MCF 10A (cell line): ENCODE data around the gene RABEPK. TPM values are rescaled to one million over a fixed set of nuclear protein-coding genes. Genes with fewer than 3 reads are reported as not detected.
A peak's percentile ranks its signal among the peaks of the same experiment; 100 is the strongest.
"Not testable (repeated sequence)": the region's sequence is repeated elsewhere in the genome, so short reads cannot be mapped to it uniquely, and the experiment has no call there.

ENCODE experiments used
- BruUV-seq: library from RNA; stranded (reverse); fragments of 400-500 nt; replicated peaks from 2 replicates; lab custom pipeline; 2021; lab: Mats Ljungman, UMichigan
- CTCF ChIA-PET: fragments of 300-600 bp; sonication (Branson Sonifier 250); formaldehyde crosslinking; extraction: SDS; loops from one replicate; lab custom pipeline; 2021; ENCODE audit warnings: antibody characterized with exemption, inconsistent platforms; lab: Yijun Ruan, JAX
- POLR2A ChIA-PET: fragments of 300-600, 350-650 bp; sonication (Branson Sonifier 250); formaldehyde crosslinking; extraction: SDS; loops from one replicate; lab custom pipeline; 2020; ENCODE audit warnings: antibody characterized with exemption, inconsistent platforms; lab: Yijun Ruan, JAX
- DNase-seq: peaks from one replicate; pipeline ENCODE4 v3.0.0-alpha.2; 2018; ENCODE audit not compliant: unreplicated experiment
- H3K27ac Mint-ChIP-seq: one replicate; pipeline ENCODE4 v1.8.0; 2022; ENCODE audit warnings: mild to moderate bottlenecking, low read depth, mixed read lengths; ENCODE audit not compliant: unreplicated experiment
- H3K27me3 Mint-ChIP-seq: one replicate; pipeline ENCODE4 v1.8.0; 2022; ENCODE audit warnings: mixed read lengths; ENCODE audit not compliant: insufficient read depth, unreplicated experiment
- H3K36me3 Mint-ChIP-seq: one replicate; pipeline ENCODE4 v1.8.0; 2022; ENCODE audit warnings: mild to moderate bottlenecking, moderate library complexity, mixed read lengths; ENCODE audit not compliant: insufficient read depth, unreplicated experiment
- H3K4me1 Mint-ChIP-seq: one replicate; pipeline ENCODE4 v1.8.0; 2022; ENCODE audit warnings: mixed read lengths; ENCODE audit not compliant: insufficient read depth, unreplicated experiment
- H3K4me3 Mint-ChIP-seq: one replicate; pipeline ENCODE4 v1.8.0; 2022; ENCODE audit warnings: mild to moderate bottlenecking, moderate library complexity, mixed read lengths; ENCODE audit not compliant: unreplicated experiment
- H3K9me3 Mint-ChIP-seq: one replicate; pipeline ENCODE4 v1.8.0; 2022; ENCODE audit warnings: mixed read lengths; ENCODE audit not compliant: unreplicated experiment
- CTCF ChIP-seq: fragments of 200-600 bp; IDR thresholded peaks from one replicate; pipeline ENCODE4 v1.8.0; 2022; ENCODE audit warnings: antibody characterized with exemption, mild to moderate bottlenecking; ENCODE audit not compliant: unreplicated experiment
- intact Hi-C: fragments of 100-400 bp; cut with micrococcal nuclease; formaldehyde crosslinking; loops from 2 replicates; pipeline ENCODE4 v1.14.1; 2022
- total RNA-seq: library from RNA; stranded (reverse); gene quantifications from 2 replicates; pipeline ENCODE4 v1.2.3, GENCODE V29; 2022

RABEPK gene
- total RNA-seq, 1 experiment from 2014 or later: 37.2 TPM

GRCh38 chr9:125183561-125183960 is 16.8 kb upstream of the RABEPK start:
- peaks cover 20% of the 10 kb centered on the region for H3K4me1 Mint-ChIP-seq
- POLR2A ChIA-PET: interaction anchor here (0.7 kb wide), 1 partner anchor 26 kb away, joined by 3 read pairs; no protein-coding TSS in a partner anchor
- no peaks in the 10 kb centered on the region for H3K27me3 Mint-ChIP-seq
- H3K27ac Mint-ChIP-seq: no peak overlapping the region
- no peak for DNase-seq
- no peak for TF ChIP-seq CTCF
- peaks cover 24% of the 10 kb centered on the region for H3K36me3 Mint-ChIP-seq
- BruUV-seq: no TSS peak
- no peaks in the 10 kb centered on the region for H3K9me3 Mint-ChIP-seq
- CTCF ChIA-PET: no interaction called here
- intact Hi-C loops: no loop called here
- no peak overlapping the region for H3K4me3 Mint-ChIP-seq

GRCh38 chr9:125189011-125189360 is 11.4 kb upstream of the RABEPK start:
- intact Hi-C loops: no loop called here
- Mint-ChIP-seq H3K4me3 (peak overlapping the region; percentile 90), H3K4me1 (no peaks in the 10 kb centered on the region), H3K27me3 (no peaks in the 10 kb centered on the region), H3K27ac (peak overlapping the region; percentile 83), H3K9me3 (no peaks in the 10 kb centered on the region), H3K36me3 (peaks cover 16% of the 10 kb centered on the region)
- ChIA-PET POLR2A (interaction anchor here (0.6 to 4.7 kb wide), 11 partner anchors 10 to 929 kb away, joined by 3 to 68 read pairs (median 4); partner anchors contain the start of genes HSPA5 and RABEPK), CTCF (interaction anchor here (0.8 to 1.1 kb wide), 2 partner anchors 12 to 13 kb away, joined by 3 to 5 read pairs; no protein-coding TSS in a partner anchor)
- BruUV-seq: TSS peak; percentile 68
- peak; percentile 4 for DNase-seq
- TF ChIP-seq CTCF: no peak

GRCh38 chr9:125189361-125190289 is 10.7 kb upstream of the RABEPK start, which contains the start of gene PPP6C:
Gene PPP6C (minus strand): TSS chr9:125189803. CDS start chr9:125189718, 85 bp downstream.
- H3K27ac Mint-ChIP-seq: peak within 1 kb of the TSS; percentile 83
- ChIA-PET CTCF (interaction anchor here (0.7 kb wide), 2 partner anchors 427 to 1889 kb away, joined by 3 to 4 read pairs; no protein-coding TSS in a partner anchor), POLR2A (interaction anchor here (0.7 to 4.7 kb wide), 13 partner anchors 10 to 929 kb away, joined by 3 to 68 read pairs (median 3); partner anchors contain the start of genes HSPA5 and RABEPK)
- H3K36me3 Mint-ChIP-seq: peaks cover 16% of the 10 kb centered on the region
- peak; percentile 92 for DNase-seq
- TF ChIP-seq CTCF: peak; percentile 44
- H3K4me1 Mint-ChIP-seq: no peaks in the 10 kb centered on the region
- TSS peak; percentile 88 for BruUV-seq
- intact Hi-C loops: no loop called here
- no peaks in the 10 kb centered on the region for H3K9me3 Mint-ChIP-seq
- peak within 1 kb of the TSS; percentile 90 for H3K4me3 Mint-ChIP-seq
- H3K27me3 Mint-ChIP-seq: no peaks in the 10 kb centered on the region

- Mint-ChIP-seq H3K4me1 (no peaks in the 10 kb centered on the region), H3K36me3 (peaks cover 14% of the 10 kb centered on the region), H3K9me3 (no peaks in the 10 kb centered on the region), H3K4me3 (peak overlapping the region; percentile 90), H3K27me3 (no peaks in the 10 kb centered on the region), H3K27ac (peak overlapping the region; percentile 83)
- DNase-seq: no peak
- intact Hi-C loops: no loop called here
- POLR2A ChIA-PET: interaction anchor here (0.7 to 4.7 kb wide), 7 partner anchors 9 to 135 kb away, joined by 3 to 68 read pairs (median 3); partner anchors contain the start of genes HSPA5 and RABEPK
- TF ChIP-seq CTCF: no peak
- CTCF ChIA-PET: interaction anchor here (0.6 to 0.7 kb wide), 5 partner anchors 29 to 1890 kb away, joined by 3 to 4 read pairs (median 4); no protein-coding TSS in a partner anchor
- BruUV-seq: no TSS peak
Measured at GRCh38 chr9:125190361-125190801, 10.0 kb upstream of the RABEPK start.

- H3K4me1 Mint-ChIP-seq, intact Hi-C loops, H3K4me3 Mint-ChIP-seq, H3K27me3 Mint-ChIP-seq, DNase-seq, H3K27ac Mint-ChIP-seq, H3K9me3 Mint-ChIP-seq, H3K36me3 Mint-ChIP-seq, BruUV-seq: not testable (repeated sequence)
- ChIA-PET CTCF (interaction anchor here (0.6 kb wide), 1 partner anchor 293 kb away, joined by 3 read pairs; no protein-coding TSS in a partner anchor), POLR2A (interaction anchor here (0.6 kb wide), 1 partner anchor 17 kb away, joined by 4 read pairs; no protein-coding TSS in a partner anchor)
Measured at GRCh38 chr9:125194466-125194865, 5.9 kb upstream of the RABEPK start.
